Stimulated activated CD4-positive, alpha-beta T cell treated with anti-CD3 and anti-CD28 coated beads, Interleukin-2, amount 100 ng/mL, for 24 hours (primary cell): ENCODE measurements around the gene RPN1.
A peak's percentile ranks its signal among the peaks of the same experiment; 100 is the strongest.

ENCODE experiments used
- DNase-seq, 2 donors: peaks; one replicate each; pipeline ENCODE4 v3.0.0-alpha.2; 2020

The RPN1 gene

GRCh38 chr3:128576290-128576689 lies 74.3 kb downstream of the RPN1 start:
- no peak for DNase-seq

GRCh38 chr3:128575777-128576176 lies 74.8 kb downstream of the RPN1 start:
- DNase-seq, result no peak

GRCh38 chr3:128573707-128574162 lies 76.9 kb downstream of the RPN1 start:
- peak in 1 of 2 donors; percentile 11 for DNase-seq

GRCh38 chr3:128573160-128573559 lies 77.5 kb downstream of the RPN1 start:
- DNase-seq, result peak in 1 of 2 donors; percentile 28

- peak; percentile 35 to 58 for DNase-seq
These were observed 77.9 kb downstream of the RPN1 start for GRCh38 chr3:128572644-128573105.

- DNase-seq, result no peak
These were observed 78.6 kb downstream of the RPN1 start for GRCh38 chr3:128572013-128572412.
